Activated gamma-delta T cell treated with Interleukin-2 at 50 U/mL for 16 hours (primary cell): ENCODE results near the gene PLXDC2.
"Not testable (repeated sequence)": the region's sequence is repeated elsewhere in the genome, so short reads cannot be mapped to it uniquely, and the experiment has no call there.

ENCODE experiments used
- DNase-seq: peaks from one replicate; pipeline ENCODE4 v3.0.0-alpha.2; 2020

Gene PLXDC2

DNA sequence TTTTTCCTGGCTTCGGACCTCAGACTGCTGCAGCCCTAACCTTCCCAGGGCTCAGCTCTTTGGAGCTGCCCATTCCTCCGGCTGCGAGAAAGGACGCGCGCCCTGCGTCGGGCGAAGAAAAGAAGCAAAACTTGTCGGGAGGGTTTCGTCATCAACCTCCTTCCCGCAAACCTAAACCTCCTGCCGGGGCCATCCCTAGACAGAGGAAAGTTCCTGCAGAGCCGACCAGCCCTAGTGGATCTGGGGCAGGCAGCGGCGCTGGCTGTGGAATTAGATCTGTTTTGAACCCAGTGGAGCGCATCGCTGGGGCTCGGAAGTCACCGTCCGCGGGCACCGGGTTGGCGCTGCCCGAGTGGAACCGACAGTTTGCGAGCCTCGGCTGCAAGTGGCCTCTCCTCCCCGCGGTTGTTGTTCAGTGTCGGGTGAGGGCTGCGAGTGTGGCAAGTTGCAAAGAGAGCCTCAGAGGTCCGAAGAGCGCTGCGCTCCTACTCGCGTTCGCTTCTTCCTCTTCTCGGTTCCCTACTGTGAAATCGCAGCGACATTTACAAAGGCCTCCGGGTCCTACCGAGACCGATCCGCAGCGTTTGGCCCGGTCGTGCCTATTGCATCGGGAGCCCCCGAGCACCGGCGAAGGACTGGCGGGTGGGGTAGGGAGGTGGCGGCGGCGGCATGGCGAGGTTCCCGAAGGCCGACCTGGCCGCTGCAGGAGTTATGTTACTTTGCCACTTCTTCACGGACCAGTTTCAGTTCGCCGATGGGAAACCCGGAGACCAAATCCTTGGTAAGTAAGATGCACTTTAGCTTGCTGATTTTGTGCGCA is at the start of gene PLXDC2:
Gene PLXDC2 (plus strand): TSS at position 22 of the 820 bp plus-strand sequence.
- no peak for DNase-seq

DNA sequence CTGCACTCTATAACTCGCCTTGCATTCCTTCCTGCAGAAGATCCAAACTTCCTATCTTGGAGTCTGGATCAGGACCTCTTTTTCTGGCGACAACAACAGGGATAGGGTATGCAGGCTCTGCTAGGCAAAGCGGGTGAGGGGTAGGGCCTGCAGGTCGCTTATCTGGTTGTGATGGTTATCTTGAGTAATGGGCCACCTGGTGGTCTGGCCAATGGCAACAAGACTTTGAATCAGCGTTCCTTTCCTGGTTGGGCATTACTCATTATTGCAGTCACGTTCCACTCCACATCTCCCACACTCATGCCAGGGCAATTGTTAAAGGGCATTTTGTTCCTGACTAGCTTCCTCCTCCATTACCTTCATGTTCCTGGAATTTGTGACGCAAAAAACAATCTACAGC is 48.4 kb upstream of the PLXDC2 start:
- no peak for DNase-seq

DNA sequence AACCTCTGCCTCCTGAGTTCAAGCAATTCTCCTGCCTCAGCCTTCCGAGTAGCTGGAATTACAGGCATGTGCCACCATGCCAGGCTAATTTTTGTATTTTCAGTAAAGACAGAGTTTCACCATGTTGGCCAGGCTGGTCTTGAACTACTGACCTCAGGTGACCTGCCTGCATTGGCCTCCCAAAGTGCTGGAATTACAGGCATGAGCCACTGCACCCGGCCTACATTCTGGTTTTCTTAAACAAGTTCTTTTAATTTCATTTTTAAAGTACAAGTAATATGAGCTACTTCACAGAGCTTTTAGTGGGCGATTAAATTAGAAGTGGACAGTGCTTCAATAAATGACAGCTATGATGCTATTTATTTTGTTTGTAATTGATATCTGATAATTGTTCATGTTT is 46.4 kb upstream of the PLXDC2 start:
- DNase-seq = not testable (repeated sequence)

- DNase-seq = no peak
Measured at GRCh38 chr10:19772972-19773371, 43.3 kb upstream of the PLXDC2 start.

GRCh38 chr10:19775296-19775695 is 40.9 kb upstream of the PLXDC2 start:
- DNase-seq = no peak

DNA sequence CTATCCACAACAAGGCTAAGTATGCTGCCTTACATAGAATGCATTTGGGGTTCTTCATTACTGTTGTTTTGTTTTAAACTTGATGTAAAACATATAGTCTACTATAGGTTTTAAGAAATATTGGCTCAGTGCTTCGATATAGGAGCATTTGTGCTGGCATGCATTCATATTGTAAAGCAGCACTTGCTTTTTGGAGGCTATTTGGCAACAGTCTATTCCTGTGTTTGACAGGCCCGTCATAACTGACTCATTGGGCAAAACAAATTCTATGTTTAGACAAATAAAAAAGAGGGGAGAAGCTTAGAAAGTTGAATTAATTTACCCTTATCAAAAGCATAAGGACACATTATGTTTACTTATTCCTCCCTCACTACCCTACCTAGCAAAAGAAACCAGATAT is 38.4 kb upstream of the PLXDC2 start:
- no peak for DNase-seq

GRCh38 chr10:19778996-19779395 is 37.2 kb upstream of the PLXDC2 start:
- no peak for DNase-seq

DNA sequence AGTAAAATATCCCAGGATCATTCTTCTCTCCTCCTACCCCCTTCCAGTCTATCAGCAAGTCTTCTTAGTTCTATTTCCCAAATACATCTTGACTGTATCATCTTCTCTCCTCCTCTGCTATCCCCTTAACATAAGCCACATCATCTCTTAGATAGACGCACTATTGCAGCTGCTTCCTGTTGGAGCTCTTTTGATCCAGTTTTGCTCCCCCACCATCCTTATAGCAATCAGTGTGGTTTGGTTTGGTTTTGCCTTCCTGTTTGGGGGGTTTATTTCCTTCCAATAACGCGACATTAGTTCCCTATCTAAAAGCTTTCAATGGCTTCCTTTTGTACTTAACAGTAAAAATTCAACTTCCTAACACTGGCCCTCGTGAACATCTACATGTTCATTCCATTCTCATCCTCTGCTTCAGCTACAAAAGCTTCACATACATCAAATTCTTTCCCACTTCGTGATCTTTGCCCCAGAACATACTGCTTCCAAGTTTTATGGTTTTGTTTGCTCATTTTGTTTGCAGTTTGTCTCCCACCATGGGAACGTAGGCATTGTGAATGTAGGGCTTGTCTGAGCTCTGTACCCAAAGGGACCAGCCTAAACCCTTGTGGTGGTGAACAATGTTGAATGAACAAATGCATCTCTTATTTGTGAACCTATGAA is 33.7 kb upstream of the PLXDC2 start:
- no peak for DNase-seq

DNA sequence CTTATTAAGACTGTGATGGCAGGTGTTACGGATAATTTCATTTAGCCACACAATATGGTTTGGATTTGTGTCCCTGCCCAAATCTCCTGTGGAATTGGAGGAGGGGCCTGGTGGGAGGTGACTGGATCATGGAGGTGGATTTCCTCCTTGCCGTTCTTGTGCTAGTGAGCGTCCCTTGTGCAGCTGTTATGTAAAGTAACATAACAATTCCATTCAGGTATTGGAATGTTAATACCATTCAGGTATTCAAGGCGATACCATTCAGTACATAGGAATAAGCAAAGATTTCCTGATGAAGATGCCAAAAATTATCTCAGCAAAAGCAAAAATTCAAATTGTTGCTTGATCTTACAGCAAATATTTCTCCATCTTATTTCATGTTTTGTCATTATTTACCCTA is 32.5 kb upstream of the PLXDC2 start:
- no peak for DNase-seq

DNA sequence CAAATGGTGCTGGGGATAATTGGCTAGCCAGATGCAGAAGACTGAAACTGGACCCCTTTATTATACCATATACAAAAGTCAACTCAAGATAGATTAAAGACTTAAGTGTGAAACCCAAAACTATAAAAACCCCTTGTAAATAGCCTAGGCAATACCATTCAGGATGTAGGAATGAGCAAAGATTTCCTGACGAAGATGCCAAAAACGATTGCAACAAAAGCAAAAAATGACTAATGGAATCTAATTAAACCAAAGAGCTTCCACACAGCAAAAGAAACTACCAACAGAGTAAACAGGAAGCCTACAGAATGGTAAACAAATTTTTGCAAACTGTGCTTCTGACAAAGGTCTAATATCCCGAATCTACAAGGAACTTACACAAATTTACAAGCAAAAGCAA is 30.9 kb upstream of the PLXDC2 start:
- DNase-seq = no peak

GRCh38 chr10:19788075-19788686 is 28.1 kb upstream of the PLXDC2 start:
- no peak for DNase-seq

DNA sequence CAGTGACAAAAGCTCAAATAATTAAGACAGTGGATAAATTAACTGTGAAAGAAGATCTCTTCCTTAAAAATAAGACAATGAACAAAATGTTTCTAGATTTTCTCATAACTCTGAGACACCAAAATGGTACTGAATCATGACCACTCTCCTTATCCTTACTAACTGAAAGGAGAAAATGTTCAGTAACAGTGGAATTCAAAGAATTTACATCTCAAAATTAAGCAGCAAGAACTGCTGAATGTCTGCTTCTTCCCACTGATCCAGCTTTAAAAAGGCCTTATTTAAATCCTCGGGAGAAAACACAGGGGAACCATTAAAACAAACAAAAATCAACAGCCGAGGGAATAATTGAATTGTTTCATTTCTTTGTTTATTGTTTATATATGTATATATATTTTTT is 27.3 kb upstream of the PLXDC2 start:
- DNase-seq = no peak

DNA sequence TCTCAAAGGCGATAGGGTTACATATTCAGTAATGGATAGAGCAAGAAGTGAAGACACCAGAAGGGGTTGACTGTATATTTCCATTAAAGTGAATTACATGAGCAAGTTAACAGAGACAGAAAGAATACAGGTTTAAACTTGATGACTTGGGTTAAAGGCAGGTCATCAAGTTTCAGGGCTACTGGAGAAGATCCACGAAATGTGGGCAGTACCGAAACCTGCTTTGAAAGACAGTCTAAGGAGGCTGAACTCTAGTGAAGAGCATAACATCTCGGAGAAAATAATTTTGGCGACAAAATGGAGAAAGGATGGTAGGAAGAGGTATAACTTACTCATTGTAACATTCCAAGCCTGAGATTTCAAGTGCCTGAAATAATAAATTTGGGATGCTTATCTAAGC is 26.6 kb upstream of the PLXDC2 start:
- no peak for DNase-seq

DNA sequence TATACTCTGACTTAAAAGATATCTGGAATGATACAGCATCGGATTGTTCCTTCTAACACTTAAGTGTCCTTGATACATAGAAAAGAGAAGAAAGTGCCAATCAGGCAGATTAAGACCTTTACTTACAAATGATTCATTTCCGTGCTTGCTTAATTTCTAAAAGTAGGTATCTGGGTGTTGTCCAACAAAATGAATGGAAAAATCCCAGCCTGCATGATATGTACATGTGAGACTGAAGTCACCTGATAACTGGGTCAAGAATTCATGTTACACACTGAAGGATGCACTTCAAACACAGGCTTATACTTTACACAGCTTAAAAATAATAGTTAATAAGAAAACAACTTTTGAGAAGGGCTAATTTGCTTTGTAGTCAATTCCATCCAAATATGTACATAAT is 25.2 kb upstream of the PLXDC2 start:
- DNase-seq = no peak

- DNase-seq = no peak
Measured at GRCh38 chr10:19795684-19796083, 20.5 kb upstream of the PLXDC2 start.

DNA sequence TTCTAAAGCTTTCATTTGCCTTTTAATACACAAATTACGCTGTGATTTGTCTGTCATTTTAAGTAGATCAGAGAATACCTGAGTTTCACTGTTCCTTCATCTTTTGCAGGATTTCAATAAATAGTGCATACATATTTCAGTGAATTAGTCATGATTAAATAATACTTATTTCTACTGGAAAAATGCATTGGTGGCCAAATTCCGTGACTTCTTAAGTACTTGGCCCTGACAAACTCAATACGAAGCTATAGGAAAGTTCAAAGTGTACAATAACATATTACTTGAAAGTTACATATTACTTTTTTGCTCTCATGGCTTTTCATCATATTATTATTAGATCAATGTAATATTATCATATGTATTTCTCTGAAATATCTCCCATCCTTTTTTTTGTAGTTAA is 16.1 kb upstream of the PLXDC2 start:
- no peak for DNase-seq

GRCh38 chr10:19801369-19801768 is 14.9 kb upstream of the PLXDC2 start:
- no peak for DNase-seq

- no peak for DNase-seq
Measured at GRCh38 chr10:19803676-19804075, 12.6 kb upstream of the PLXDC2 start.

GRCh38 chr10:19809481-19809880 is 6.8 kb upstream of the PLXDC2 start:
- DNase-seq = no peak

DNA sequence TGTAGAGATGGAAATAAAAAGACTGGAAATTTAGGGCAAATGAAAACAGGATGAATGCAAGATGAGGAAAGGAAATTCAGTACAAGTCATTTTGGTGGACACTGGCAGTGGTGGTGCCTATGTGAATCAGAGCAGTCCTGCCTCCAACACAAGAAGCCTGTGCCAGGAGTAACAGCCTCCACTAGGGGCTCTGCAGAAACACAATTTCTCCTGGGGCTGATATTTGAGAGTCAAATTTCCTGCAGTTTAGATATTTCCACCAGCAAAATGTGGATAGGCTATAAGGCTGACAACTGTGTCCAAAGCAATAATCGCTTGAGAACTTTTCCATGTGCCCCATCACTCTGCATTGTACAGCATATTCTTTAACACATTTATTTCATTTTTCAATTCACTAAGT is 4.7 kb upstream of the PLXDC2 start:
- DNase-seq = no peak

- no peak for DNase-seq
Measured at GRCh38 chr10:19812976-19813375, 3.3 kb upstream of the PLXDC2 start.

- DNase-seq = no peak
Measured at GRCh38 chr10:19815036-19815730, 1.0 kb upstream of the PLXDC2 start.

DNA sequence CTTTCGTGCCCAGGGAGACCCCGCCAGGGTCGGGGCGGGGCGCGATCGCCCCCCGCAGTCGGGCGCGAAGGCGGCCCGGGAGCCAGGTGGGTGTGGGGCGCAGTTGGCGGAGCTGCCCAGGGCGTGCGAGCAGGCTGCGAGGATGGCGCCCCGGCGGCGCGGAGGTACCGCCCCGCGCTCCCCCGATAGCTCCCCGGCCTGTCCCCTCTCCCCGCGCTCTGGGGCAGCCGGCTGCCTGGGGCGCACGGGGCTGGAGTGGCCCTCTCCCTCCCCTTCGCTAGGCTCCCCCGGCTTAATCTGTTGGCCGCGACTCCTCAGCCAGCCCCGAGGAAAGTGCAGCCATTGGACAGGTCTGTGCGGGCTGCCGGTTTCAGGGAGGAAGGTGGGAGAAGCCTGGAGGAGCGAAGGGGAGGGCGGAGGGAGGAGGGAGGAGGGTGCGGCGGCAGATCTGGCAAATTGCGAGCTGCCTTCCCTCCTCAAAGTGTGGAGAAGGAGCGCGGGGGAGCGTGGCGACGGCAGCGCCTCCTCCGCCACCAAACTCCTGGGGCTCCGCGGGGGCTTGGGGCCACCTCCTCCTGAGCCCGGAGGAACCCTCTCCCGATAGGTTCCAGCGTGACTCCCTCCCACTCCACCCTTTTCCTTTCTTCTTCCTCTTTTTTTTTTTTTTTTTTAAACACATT is 361 bp upstream of the PLXDC2 start:
- DNase-seq = no peak
